EL (cell line): Measurements from ENCODE around the gene MXRA8.

Source experiments
- DNase-seq: peaks from one replicate; pipeline ENCODE4 v3.0.0-alpha.2; 2016

MXRA8 gene

GRCh38 chr1:1333551-1334241, 24.7 kb downstream of the MXRA8 start:
- DNase-seq, result no peak

DNA sequence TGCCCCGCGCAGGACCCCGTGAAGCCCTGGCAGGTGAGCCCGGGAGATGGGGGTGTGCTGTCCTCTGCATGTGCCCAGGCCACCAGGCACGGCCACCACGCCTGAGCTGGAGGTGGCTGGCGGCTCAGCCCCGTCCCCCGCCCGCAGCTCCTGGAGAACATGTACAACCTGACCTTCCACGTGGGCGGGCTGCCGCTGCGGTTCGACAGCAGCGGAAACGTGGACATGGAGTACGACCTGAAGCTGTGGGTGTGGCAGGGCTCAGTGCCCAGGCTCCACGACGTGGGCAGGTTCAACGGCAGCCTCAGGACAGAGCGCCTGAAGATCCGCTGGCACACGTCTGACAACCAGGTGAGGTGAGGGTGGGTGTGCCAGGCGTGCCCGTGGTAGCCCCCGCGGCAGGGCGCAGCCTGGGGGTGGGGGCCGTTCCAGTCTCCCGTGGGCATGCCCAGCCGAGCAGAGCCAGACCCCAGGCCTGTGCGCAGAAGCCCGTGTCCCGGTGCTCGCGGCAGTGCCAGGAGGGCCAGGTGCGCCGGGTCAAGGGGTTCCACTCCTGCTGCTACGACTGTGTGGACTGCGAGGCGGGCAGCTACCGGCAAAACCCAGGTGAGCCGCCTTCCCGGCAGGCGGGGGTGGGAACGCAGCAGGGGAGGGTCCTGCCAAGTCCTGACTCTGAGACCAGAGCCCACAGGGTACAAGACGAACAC, 25.4 kb downstream of the MXRA8 start:
- no peak for DNase-seq

DNA sequence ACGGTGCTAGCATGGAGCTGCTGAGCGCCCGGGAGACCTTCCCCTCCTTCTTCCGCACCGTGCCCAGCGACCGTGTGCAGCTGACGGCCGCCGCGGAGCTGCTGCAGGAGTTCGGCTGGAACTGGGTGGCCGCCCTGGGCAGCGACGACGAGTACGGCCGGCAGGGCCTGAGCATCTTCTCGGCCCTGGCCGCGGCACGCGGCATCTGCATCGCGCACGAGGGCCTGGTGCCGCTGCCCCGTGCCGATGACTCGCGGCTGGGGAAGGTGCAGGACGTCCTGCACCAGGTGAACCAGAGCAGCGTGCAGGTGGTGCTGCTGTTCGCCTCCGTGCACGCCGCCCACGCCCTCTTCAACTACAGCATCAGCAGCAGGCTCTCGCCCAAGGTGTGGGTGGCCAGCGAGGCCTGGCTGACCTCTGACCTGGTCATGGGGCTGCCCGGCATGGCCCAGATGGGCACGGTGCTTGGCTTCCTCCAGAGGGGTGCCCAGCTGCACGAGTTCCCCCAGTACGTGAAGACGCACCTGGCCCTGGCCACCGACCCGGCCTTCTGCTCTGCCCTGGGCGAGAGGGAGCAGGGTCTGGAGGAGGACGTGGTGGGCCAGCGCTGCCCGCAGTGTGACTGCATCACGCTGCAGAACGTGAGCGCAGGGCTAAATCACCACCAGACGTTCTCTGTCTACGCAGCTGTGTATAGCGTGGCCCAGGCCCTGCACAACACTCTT, 26.2 kb downstream of the MXRA8 start:
- no peak for DNase-seq

DNA sequence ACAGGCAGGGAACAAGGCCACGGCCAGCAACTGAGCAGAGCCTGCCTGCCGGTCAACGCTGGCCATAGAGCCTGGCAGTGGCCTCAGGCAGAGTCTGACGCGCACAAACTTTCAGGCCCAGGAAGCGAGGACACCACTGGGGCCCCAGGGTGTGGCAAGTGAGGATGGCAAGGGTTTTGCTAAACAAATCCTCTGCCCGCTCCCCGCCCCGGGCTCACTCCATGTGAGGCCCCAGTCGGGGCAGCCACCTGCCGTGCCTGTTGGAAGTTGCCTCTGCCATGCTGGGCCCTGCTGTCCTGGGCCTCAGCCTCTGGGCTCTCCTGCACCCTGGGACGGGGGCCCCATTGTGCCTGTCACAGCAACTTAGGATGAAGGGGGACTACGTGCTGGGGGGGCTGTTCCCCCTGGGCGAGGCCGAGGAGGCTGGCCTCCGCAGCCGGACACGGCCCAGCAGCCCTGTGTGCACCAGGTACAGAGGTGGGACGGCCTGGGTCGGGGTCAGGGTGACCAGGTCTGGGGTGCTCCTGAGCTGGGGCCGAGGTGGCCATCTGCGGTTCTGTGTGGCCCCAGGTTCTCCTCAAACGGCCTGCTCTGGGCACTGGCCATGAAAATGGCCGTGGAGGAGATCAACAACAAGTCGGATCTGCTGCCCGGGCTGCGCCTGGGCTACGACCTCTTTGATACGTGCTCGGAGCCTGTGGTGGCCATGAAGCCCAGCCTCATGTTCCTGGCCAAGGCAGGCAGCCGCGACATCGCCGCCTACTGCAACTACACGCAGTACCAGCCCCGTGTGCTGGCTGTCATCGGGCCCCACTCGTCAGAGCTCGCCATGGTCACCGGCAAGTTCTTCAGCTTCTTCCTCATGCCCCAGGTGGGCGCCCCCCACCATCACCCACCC, 27.0 kb downstream of the MXRA8 start, which contains the start of gene TAS1R3:
TSS of gene TAS1R3 (plus strand) at position 213 of the 898 bp plus-strand sequence. CDS start at position 279, 66 bp downstream.
- DNase-seq, result peak; percentile 20

DNA sequence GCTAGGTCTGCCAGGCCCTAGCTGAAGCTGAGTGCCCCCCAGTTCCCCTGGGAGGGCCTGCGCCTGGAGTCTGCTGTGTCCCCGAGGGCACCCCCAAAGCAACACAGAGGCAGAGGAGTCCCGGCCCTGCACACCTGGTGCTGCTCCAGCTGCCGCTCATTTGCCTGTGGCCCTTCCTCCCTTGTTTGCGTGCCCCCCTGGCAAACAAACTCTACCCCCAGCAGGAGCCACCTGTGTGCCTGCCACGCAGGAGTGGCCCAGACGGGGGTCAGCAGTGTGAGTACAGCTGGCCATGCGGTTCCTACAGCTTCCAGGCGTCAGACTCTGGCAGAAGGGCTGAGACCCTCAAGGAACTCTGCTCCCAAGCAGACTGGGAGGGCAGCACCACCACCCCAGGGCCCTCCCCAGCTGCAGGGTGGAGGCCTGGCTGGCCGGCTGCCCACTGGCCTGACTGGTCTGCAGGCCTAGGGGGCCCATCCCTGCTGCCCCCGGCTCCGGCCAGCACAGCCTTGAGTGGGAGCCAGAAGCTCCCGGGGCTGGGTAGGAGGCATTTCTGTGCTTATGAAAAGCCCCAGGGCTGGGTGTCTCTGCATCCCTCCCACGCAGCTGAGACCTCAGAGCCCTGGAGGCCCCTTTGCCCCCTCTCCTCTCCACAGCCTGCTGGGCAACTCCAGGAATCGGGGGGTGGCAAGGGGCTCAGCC, 27.8 kb downstream of the MXRA8 start:
- DNase-seq, result peak; percentile 25

DNA sequence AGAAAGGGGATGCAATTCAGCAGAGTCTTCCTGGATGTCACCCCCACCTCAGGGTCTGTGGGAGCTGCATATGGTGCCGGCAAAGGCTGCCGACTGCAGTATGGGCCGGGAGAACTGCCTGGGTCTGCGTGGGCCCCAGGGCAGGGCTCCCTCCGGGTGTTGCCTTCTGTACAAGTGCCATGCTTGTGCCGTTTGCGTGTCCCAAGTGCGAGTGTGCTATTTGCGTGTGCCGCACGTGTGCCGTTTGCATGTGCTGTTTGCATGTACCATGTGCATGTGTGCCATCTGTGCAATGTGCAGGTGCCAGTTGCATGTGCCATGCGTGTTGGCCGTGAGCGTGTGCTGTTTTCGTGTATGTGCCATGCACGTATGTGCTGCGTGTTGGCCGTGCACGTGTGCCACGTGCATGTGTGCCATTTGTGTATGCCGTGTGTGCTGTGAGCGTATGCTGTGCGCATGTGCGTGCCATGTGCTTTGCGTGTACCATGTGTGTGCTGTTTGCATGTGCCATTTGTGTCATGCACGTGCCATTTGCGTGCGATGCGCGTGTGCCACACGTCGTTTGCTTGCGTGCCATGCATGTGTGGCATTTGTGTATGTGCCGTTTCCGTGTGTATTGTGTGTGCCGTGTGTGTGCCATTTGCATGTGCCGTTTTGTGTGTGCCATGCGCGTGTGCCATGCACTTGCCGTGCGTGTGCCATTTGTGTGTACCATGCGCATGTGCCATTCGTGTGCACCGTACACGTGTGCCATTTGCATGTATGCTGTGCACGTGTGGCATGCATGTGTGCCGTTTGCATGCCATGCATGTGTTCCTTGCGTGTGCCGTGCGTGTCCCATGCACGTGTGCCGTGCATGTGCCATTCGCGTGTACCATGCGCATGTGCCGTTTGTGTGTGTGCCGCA, 28.8 kb downstream of the MXRA8 start:
- DNase-seq, result no peak

- no peak for DNase-seq
These were observed 30.1 kb downstream of the MXRA8 start for GRCh38 chr1:1328254-1328653.

- no peak for DNase-seq
These were observed 31.1 kb downstream of the MXRA8 start for GRCh38 chr1:1327291-1327690.

DNA sequence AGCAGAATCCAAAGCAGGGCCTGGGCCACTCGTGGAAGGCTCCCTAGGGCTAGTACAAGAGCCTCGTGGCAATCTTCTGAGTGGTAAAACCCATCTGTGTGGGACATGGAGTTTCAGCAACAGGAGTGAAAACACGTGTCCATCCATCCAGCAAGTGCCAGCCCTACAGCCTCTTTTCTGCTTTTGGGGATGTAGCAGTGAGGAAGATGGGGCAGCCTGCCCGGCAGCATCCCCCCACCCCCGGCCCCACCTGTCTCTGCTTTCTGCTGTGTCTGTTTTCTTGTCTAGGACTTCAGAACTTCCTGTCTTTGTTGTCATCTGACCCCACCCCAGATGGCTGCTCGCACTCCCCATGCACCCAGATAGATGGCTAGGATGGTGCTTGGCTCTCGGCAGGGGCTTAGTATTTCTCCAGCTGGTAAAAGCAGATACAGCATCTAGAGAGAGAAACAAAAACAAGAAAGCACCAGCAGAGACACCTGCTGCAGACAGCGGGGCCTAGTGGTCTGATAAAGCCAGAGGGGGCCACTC, 32.2 kb downstream of the MXRA8 start:
- no peak for DNase-seq

- DNase-seq, result no peak
These were observed 32.9 kb downstream of the MXRA8 start for GRCh38 chr1:1325288-1326074.

DNA sequence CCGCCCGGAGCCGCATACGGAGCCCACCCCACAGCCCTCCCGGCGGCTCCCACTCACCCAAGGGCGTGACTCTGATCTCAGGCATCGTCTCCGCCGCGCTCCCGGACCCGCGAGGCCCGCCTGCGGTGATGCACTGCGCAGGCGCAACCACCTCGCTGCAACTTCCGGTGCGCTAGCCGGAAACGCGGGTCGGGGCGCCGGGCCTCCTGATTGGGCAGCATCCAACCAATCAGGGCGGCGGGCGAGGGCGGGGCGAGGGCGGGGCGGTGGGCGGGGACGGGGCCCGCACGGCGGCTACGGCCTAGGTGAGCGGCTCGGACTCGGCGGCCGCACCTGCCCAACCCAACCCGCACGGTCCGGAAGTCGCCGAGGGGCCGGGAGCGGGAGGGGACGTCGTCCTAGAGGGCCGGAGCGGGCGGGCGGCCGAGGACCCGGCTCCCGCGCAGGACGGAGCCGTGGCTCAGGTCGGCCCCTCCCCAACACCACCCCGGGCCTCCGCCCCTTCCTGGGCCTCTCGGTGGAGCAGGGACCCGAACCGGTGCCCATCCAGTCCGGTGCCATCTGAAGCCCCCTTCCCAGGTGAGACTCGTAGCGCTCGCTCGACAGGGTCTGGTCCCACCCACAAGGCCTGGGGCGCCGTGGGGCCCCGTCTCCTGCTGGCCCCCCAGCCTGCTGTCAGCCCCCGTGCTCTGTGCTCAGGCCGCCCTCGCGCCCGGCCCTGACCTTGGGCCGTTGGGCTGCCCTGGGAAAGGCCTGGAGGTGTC, 33.6 kb downstream of the MXRA8 start, which contains the start of the genes CPTP and INTS11:
TSS of gene CPTP (plus strand) at position 279 of the 764 bp plus-strand sequence. CDS start 2,109 bp downstream, outside the sequence.
TSS of gene INTS11 (minus strand) at position 137 of the 764 bp plus-strand sequence. CDS start at position 85, 52 bp downstream.
- DNase-seq, result peak; percentile 91

DNA sequence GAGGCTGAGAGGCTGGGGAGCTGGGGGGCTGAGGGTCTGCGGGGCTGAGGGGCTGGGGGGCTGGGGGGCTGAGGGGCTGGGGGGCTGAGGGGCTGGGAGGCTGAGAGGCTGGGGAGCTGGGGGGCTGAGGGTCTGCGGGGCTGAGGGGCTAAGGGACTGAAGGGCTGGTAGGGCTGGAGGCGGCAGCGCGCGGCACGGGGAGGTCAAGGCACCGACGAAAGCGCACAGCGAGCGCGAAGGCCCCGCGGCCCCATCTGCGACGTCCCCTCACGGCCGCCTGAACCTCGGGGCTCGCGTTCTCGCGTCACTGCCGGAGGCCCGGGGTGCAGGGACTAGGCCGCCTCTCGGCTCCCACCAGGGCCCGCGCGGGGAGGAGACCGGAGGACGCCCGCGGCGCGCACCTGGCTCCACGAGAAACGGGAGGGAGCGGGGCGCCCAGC, 34.3 kb downstream of the MXRA8 start:
- DNase-seq, result no peak

DNA sequence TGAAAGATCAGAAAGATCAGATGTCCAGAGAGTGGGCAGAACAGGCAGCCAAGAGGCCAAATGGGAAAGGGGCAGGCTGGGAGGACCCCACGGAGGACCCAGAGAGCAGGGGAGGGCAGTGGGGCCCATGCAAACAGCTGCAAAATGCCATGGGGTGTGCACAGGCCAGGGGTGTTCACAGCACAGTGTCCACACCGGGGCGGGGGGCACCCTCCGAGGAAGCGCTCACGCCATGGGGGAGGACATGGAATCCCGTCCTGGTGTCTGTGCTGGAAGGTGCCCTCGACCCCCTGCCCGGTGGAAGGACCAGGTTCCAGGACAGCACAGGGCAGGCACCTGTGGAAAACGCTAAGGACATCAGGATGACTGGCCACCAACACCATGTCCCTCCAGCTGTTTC, 35.4 kb downstream of the MXRA8 start:
- no peak for DNase-seq

- DNase-seq, result no peak
These were observed 35.9 kb downstream of the MXRA8 start for GRCh38 chr1:1322418-1322817.

DNA sequence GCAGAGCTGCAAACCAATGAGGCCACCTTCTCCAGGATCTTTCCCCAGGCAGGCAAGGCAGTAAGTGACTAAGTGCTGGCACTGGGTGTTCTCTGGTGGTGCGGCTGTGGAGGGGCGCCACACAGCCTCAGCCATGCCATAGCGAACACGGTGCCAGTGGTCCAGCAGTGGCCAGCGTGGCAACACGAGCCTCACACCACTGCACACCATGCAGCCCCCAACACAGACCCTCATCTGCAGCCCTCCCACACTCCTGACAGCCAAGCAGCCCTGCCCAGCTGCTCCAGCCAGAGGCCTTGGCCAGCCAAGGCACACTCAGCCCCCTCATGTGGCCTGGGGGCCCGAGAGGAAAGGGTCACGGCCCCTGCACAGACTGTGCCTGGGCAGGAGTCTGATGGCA, 36.9 kb downstream of the MXRA8 start:
- no peak for DNase-seq

- peak; percentile 52 for DNase-seq
These were observed 37.5 kb downstream of the MXRA8 start for GRCh38 chr1:1320666-1321448.

DNA sequence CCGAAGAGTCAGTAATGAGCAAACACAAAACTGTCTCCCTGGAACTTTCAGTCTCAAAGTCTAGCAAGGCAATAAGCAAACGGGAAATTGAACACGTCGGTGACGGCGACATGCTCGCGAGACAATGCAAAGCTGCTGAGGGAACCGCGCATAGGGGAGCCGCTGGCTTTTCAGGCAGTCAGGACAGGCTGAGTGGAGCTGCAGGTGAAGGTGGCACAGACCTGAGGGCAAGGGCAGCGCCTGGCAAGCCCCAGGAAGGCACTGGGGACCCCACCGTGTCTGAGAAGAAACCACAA, 38.8 kb downstream of the MXRA8 start:
- DNase-seq, result no peak
